ENCODE results near the gene NKAIN4.
"Not testable (repeated sequence)": the region's sequence is repeated elsewhere in the genome, so short reads cannot be mapped to it uniquely, and the experiment has no call there.

The NKAIN4 gene

DNA sequence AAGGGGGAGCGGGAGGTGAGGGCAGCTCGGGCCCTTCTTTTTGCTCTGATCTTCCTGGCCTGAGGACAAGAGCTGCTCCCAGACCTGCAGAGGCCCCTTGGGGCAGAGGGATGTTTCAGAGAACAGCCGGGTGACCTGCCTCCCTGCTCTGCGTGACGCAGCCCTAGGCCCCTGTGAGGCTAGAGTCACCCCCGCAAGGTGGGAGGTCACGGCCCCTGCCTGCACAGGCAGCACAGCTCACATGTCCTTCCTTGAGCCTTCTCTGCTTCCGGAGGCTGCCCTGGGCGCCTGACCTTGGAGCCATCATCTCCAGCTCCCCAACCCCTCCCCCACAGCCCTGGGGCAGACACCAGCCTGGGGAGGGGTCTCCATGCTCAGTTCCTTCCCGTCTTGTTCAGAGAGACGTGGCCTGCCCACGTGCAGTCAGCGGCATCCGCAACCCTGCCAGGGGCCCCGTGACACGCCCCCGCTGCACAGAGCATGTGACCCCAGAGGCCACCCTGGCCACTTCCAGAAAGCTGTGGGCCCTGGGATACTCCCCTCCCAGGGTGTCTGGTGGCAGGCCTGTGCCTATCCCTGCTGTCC is 18.8 kb downstream of the NKAIN4 start, which contains the start of gene BIRC7:
Gene BIRC7 (plus strand): TSS at position 507 of the 585 bp plus-strand sequence. CDS start 192 bp downstream, outside the sequence.
- DNase-seq, result no peak

DNA sequence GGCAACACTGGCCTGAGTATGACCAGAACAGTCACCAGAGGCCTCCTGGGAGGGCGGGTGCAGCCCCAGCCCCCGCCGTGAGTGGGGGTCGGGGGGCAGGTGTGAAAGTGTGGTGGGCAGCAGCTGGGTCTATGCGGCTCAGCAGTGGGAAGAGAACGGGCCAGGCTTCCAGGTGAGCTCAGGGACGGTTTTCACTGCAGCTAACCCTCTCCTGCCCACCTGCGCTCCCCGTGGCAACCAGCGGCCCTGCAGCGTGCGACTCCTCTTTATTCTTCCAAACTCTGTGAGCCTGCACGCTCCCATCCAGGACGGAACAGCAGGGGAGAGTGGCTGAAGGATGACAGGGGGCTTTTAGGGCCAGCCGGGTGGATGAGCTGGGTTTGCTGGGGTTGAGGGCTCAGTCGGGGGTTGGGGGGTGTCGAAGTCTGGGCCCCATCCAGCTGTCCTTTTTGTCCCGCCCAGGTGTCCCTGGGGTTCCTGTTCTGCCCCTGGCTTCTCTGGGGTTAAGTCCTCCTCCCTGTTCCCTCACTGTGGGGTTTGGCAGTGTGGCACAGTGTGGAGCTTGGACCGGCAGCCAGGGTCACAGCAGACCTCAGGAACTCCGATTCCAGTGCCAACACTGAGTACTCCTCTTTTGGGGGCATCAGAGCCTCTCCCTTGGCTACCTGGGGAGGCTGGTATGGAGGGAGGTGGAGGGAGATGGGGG is 19.4 kb downstream of the NKAIN4 start:
- DNase-seq, result peak in 1 of 4 experiments; percentile 10

DNA sequence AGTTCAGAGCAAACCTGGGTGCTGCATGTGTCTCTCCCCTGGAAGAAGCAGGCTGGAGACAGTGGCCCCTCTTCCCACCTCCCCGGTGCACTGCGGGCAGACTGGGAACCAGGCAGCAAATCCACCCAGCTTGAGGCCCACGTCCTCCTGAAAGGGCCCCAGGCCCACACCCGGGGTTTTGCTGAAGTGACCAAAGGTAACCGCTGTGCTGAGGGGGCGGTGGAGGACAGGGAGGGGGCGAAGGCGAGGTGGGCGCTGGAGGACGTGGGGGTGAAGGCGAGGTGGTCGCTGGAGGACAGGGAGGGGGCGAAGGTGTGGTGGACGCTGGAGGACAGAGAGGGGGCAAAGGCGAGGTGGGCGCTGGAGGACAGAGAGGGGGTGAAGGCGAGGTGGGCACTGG is 20.3 kb downstream of the NKAIN4 start:
- DNase-seq, result no peak

DNA sequence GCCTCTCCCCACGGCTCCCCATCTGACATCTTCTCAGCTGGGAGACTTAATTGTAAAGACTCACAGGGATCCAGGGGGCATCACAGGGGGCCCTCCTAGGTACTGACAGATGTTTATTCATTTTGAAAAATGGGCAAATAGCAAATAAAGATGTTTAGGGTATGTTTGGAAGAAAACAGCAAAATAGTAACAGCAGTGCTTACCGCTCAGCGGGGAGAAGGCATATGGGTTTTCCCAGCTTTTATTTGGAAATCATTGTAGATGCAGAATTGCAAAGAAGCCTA is 21.3 kb downstream of the NKAIN4 start:
- no peak for DNase-seq

DNA sequence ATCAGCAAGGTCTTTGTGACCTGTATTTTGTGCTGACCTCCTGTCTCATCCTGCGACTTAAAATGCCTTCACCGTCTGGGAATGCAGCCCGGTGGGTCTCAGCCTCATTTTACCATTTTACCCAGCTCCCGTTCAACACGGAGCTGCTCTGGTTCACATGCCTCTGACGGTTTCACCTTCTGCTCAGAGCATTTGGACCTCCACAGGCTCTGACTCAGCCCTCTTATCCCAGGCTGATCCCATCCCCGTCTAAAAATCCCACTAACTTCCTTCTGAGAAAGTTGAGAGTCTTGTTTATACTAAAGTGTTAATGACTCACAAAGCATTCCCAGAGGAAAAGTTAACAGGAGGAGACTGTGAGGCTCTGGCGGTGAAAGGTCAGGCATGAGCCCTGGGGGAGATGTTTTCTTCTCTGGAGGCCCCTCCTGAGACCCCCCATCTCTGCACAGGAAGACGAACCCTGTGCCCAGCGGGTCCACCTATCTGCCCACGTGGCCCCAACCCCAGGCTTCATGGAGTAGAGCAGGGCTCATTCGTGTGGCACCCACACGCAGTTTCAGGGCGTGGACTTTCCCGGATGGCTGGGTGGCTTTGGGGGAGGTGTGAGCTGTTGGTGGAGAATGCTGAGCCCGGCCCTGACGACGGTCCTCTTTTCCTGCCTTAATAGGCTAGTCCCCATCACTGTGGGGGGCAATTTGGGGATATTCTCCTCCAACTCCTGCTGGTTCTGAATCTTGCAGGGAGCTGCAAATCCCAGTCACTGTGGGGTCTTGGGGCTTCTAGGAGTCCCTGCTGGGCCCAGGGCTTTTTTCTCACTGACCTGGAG is 21.8 kb downstream of the NKAIN4 start:
- DNase-seq, result no peak

DNA sequence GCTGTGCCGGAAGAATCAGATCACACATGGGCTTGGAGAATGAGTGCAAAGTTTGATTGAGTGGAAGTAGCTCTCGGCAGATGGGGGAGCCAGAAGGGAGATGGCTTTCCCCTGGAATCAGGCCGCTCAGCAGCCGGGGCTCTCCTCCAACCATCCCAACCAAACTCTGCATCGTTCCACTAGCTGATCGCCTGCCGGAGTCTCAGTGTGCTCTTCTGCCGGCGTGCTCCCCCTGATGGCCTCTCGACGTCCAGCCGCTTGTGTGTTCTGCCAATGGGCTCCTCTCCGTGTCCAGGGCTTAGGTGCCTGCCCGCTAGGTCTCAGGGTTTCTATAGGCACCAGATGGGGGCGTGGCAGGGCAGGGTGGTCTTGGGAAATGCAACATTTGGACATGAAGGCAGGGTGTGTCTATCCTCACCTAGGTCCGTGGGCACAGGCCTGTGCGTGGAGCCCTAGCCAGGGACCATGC is 23.4 kb downstream of the NKAIN4 start:
- no peak for DNase-seq

DNA sequence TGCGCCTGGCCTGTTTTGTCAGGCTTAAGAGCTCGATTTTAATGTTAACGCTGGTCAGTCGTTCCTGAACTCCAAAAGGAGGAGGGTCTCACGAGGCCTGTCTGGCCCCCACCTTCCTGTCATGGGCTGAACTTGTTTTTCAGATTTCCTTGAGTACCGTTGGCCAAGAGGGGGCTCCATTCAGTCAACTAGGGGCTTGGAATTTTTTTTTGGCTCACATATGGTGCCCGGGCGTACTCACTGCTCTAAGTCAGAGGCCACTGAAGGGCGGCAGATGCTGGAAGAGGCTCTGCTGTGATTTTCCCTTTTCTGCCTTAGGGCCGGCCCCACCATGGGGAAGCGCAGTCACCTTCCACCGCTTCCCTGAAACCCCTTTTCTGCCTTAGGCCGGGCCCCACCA is 25.5 kb downstream of the NKAIN4 start:
- no peak for DNase-seq

DNA sequence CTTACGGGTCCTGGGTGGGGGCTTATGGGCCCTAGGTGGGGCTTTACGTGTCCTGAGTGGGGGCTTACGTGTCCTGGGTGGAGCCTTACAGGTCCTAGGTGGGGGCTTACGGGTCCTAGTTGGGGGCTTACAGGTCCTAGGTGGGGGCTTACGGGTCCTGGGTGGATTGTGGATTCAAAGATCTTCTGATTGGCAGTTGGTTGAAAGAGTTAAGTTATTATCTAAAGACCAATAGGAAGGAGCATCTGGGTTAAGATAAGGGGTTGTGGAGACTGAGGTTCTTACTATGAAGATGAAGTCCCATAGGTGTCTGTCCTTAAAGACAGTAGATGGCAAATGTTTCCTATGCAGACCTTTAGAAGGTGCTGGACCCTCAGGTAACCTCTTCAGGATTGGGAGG is 27.0 kb downstream of the NKAIN4 start:
- no peak for DNase-seq

DNA sequence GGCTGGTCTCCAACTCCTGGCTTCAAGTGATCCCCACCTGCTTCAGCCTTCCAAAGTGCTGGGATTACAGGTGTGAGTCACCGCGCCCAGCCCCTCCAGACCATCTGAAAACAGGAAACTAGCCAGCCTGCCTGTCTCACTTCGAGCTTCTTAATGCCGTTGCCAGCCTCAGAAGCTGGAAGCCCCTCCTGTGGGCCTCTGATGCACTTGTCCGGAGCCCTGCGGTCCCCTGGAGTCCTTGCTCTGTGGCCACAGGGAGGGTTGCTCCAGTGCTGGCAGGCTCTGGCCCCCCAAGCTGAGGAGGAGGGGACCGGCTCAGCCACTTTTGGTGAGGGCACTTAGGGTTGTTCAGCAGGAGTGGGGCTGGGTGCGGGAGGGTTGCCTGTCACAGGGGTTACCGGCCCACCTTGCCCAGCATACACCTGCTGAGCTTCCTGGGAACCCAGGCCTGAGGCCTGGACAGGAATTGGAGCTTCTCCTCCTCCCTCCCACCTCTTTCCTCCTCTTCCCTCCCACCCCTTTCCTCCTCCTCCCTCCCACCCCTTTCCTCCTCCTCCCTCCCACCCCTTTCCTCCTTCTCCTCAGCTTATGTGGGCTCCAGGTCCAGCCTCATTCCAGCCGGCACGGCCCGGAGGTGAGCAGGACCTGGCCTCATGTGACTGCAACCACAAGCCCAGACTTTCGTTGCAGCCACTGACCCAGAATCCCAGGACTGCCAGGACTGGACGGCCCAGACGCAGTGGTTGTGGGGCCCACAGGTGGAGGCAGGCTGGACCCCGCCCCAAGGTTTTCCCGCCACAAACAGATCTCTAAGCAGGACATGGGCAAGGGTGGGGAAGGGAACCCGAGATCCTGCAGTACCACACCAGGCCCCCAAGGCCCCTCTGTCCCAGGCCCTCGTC is 28.0 kb downstream of the NKAIN4 start:
- DNase-seq, result no peak

DNA sequence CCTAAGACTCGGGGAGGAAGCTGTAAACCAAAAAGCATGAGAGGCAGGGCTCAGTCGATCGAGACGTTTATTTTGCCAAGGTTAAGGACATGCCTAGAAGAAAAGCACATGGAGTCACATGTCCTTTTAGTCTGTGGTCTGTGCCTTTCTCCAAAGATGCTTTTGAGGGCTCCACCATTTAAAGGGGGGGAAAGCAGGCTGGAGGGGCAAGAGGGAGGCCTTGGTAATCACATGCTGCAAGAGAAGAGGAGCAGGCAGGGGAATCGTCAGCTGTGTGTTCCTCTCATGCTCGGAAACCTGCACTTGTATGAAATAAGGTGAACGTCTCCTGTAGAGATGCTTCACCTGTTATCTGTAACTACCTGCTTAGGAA is 29.2 kb downstream of the NKAIN4 start:
- DNase-seq, result no peak

DNA sequence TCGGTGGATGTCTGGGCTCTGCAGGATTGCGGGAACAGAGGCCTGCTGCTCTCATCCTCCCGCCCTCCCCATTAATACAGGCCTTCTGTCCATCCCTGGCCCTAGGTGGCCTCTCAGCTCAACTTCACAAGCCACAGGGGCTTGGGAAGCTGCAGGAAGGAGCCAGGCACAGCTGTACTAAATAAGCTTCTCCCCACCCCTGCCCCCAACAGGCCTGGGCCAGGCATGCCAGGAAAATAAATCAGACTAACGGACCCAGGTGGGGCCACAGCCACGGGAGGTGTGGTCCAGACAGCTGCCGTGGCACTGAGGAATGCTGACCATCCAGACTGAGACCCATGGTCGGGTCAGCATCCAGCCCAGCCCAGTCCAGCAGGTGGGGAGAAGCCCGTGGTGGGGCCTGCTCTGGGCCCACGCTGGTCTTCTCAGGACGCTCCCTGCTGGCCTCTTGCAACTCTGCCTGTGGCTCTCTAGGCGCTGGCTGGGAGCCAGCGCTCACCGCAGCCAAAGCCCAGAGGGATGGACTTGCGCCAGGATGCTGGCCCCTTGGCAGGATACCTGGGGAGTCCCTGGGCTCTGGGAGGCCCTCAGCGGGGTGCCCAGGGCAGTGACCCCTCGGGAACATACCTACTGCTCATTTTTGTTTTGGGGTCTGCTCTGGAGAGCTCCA is 29.7 kb downstream of the NKAIN4 start:
- no peak for DNase-seq

DNA sequence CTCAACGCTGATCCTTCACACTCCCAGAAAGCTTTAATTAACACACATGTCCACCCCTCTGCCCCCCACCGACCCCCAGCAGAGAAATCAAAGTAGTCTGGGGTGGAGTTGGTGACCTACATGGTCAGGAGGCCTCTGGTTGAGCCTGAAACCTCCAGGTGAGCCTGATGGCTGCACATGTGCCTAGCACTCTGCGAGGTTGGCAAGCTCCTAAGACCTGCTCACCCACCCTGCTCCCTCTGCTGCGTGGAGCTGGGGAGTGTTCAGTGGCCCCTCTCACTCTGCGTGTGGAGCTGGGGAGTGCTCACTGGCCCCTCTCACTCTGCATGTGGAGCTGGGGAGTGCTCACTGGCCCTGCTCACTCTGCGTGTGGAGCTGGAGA is 30.4 kb downstream of the NKAIN4 start:
- DNase-seq, result no peak

DNA sequence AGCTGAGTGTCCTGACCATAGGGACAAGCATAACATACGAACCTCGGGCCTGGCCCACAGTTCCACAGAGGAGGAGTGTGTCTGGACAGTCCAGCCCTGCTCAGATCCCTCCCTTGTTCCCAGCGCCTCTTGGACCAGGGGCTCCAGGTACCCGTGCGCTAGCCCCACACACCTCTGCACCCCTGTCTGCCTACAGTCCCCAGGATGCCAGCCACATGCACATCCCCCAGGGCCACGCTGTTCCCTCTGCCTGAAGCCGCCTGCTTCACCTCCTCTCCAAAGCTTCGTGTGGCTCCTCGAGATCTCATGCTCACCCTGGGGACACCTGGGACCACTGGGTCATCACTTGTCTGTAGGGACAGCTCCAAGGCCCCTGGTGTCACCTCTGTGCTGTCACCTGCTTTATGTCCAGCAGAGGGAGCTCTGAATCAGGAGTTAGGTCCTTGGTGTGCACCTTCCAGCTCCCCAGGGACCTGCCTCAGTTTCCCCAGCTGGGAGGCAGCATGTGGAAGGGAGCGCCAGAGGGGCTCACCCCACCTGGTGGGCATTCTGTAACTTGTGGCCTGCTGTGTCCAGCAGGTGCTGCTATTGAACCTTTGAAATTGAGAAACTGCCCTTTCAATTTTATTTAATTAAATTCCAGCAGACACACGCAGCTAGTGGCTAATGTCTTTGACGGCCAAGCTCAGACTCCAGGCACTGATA is 31.0 kb downstream of the NKAIN4 start:
- peak in 1 of 4 experiments; percentile 8 for DNase-seq

DNA sequence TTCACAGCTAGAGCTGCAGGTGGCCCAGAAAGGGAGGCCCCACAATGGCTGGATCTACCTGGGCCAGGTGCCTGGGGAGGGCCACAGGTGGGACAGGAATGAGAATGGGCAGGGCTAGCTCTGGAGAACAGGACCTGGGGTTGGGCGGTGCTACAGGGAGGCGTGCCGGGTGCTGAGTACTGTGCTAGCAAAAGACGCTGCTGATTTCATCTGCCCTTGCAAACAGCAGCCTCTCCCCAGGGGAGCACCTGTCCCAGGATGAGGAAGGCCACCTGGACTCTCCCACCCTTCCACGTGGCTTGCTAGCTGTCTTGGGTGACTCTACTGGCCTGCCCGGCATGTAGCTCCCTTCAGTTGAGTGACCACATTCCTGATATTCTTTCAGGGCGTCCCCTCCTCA is 31.7 kb downstream of the NKAIN4 start:
- no peak for DNase-seq

DNA sequence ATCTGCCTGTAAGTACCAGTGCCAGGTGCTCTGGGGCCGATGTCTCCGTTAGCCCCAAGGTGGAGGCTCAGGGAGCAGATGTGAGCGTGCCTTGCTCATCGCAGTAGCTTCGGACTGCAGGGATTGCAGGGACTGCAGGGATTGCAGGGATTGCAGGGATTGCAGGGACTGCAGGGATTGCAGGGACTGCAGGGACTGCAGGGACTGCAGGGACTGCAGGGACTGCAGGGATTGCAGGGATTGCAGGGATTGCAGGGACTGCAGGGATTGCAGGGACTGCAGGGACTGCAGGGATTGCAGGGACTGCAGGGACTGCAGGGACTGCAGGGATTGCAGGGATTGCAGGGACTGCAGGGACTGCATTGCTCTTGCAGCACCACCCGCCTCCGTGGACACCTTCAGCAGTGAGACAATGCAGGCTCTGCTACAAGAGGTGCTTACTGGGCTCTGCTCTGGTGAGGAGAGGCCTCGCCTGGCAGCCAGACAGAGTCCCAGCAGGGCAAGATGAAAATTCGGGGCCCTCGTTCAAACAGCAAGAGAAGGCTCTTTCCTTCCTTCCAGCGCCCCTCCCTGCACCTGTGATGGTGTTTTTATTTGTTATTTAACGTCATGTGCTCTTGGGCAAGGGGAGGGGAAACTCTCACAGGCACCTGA is 32.7 kb downstream of the NKAIN4 start:
- DNase-seq, result not testable (repeated sequence)

DNA sequence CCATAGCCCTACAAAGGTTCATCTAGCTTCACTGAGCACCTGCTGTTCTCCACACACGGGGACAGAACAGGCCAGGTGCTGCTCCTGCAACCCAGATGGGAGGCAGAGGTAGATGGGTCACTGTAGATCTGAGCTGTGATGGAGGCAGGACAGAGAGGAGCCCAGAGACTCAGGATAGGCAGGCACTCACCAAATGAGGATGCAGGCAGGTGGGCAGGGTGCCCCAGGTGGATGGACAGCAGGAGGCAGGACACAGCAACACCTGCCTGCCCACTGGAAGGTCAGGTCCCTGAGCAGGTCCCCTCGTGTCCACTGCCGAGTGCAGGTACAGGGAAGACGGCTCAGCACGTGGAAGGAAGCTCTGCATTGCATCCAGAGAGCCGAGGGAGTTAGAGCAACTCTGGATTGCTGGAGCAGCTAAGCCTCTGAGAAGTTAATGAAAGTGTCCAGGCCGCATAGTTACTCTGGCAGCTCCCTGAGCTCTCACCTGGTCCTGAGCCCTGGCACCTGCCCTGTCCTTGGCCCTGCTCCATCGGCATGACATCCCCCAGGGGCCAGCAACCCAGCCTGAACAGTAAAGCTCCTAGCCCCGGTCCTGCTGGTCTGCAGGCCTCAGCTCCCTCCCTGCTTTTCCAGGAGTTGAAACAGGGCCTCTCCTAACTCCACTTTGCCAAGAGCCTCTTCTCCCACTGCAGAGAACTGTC is 33.4 kb downstream of the NKAIN4 start:
- no peak for DNase-seq

DNA sequence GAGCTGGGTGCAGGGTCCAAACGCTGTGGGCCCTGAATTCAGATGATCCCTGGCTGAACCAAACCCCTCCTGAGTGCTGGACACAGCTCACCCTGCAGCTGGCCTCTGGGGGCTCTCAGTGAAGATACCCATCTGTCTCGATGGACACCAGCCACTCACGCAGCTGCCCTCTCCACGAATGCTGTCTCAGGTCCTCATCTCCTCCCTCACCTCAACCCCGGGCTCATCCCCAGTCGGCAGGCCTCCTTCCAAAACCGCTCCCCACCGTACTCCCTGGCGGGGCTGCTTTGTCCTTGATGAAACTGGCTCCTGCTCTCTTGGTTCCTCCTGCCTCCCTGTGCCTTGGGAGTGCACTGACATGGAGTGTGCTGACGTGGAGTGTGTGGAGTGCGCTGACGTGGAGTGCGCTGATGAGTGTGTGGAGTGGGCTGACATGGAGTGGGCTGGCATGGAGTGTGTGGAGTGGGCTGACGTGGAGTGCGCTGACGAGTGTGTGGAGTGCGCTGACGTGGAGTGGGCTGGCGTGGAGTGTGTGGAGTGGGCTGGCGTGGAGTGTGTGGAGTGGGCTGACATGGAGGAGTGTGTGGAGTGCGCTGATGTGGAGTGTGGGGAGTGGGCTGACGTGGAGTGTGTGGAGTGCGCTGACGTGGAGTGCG is 34.3 kb downstream of the NKAIN4 start:
- DNase-seq, result no peak

DNA sequence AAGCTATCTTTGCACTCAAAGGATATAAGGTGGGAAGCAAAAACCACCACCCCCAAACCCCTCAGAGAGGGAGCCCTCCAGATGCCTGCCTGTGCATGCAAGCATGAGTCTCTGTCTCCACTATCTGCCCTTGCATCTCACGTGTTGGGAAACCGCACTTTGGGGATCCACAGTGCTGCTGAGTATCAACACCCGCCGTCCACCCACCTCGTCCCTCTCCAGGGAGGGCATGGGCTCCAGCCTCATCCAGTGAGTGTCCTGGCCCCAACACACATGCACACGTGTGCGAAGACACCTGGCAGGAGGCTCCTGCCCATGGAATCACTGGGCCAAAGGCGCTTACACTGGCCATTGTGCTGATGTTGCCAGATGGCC is 34.8 kb downstream of the NKAIN4 start:
- DNase-seq, result no peak

DNA sequence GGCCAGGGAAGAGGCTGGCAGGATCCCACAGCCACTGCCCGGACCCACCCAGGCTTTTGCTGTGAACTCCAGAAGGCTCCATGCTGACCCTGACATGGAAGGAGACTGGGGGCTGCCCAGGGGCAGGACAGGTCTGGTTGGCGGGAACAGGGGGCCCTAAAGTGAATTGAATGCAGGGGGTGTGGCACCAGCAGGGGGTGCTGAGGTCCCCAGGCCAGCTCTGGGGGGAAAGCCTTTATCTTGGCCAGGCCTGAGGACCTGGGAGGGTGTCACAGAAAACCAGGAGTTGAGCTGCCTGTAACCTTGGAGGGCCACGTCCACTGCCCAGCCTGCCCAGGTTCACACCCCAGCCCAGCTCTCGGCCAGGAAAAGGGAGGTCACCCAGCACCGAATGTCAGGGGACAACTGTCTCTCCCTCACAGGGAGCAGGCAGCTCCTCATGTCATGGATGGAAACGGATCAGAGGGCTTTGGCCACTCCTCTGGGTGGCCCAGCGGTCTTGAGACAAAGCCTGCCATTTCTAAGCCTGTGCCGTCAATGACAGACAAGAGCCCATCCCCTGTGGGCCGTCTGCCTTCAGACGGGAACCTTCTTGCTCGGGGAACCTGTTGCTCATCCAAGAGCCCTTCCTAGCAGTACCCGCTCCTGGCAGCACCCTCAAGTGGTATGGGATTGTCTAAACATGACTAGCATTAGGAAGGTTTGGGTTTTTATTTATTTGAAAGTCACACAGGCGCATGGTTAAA is 35.4 kb downstream of the NKAIN4 start:
- no peak for DNase-seq
